Psoas muscle (tissue), 8 donors: ENCODE data around the gene PTPRN. TPM values are rescaled to one million over a fixed set of nuclear protein-coding genes. Genes with fewer than 3 reads are reported as not detected.

ENCODE experiments used
- ATAC-seq, 4 donors: fragments of 200-7000 bp; cut with Tn5 transposase; one replicate each; pipeline ENCODE4 v1.9.1; 2020; ENCODE audit warnings: moderate library complexity in 3 of 4, mild to moderate bottlenecking in 2 of 4
- DNase-seq, 2 donors: peaks; one replicate each; pipeline ENCODE4 v3.0.0-alpha.2; 2020
- H3K27ac ChIP-seq: fragments of 200-600 bp; one replicate; pipeline ENCODE4 v1.8.0; 2022
- H3K27me3 ChIP-seq, 3 donors: fragments of 200-600 bp in 1 of 3; one replicate each; pipeline versions ENCODE4 v1.6.1 to v1.8.0; 2013 to 2022; ENCODE audit warnings: low read length in 2 of 3, mild to moderate bottlenecking in 2 of 3, moderate library complexity in 1 of 3; ENCODE audit not compliant: insufficient read depth in 3 of 3
- H3K36me3 ChIP-seq, 2 donors: fragments of 200-600 bp in 1 of 2; one replicate each; pipeline versions ENCODE4 v1.6.1 to v1.8.0; 2013 to 2022; ENCODE audit warnings: low read depth in 1 of 2, mild to moderate bottlenecking in 1 of 2, moderate library complexity in 1 of 2; ENCODE audit not compliant: insufficient read depth in 1 of 2
- H3K4me1 ChIP-seq: fragments of 200-600 bp; one replicate; pipeline ENCODE4 v1.8.0; 2022
- H3K4me3 ChIP-seq: fragments of 200-600 bp; one replicate; pipeline ENCODE4 v1.8.0; 2022; ENCODE audit warnings: mild to moderate bottlenecking
- H3K9me3 ChIP-seq: fragments of 200-600 bp; one replicate; pipeline ENCODE4 v1.8.0; 2022
- CTCF ChIP-seq: fragments of 200-600 bp; IDR thresholded peaks from one replicate; pipeline ENCODE4 v1.8.0; 2022; ENCODE audit warnings: antibody characterized with exemption
- WGBS, 3 donors: extraction: QIAGEN DNeasy Blood & Tissue Kit; methylation state at CpG; one replicate each; pipeline versions ENCODE4 v1.1.6 to v1.1.7; 2013; 5-methylcytosine and 5-hydroxymethylcytosine counted together
- intact Hi-C, 2 donors: fragments of 100-400 bp; cut with DNase I; formaldehyde crosslinking; loops; one replicate each; pipeline versions ENCODE4 v1.11.0 to v1.14.2; 2022
- polyA plus RNA-seq, 3 donors: library from polyadenylated mRNA; stranded (reverse); fragments of 200-250 nt; gene quantifications; one replicate each; pipeline ENCODE4 v1.2.3, GENCODE V29; 2013
- total RNA-seq, 4 donors: library from RNA; stranded (reverse); fragmentation: NEBNext Ultra II Directional in 2 of 4; extraction: Animal tissue kit (Norgen Biotek cat#: 25700) in 2 of 4; gene quantifications; one replicate each; pipeline versions ENCODE4 v1.2.1 to v1.2.4, GENCODE V29; 2021 to 2023
- donor health status: healthy with polysubstance abuse.
- donor health status: DM: no; HTN: no; CAD: no; lungs with moderate emphysema.
- donor health status: Bipolar disorder and iron deficiency.
- donor health status: healthy.
- donor health status: DM: yes; HTN: yes; CAD: no.
- donor health status: DM: no; HTN: no; CAD: no.
- donor health status: DM: no; HTN: no; CAD: no.
- donor health status: DM: yes; HTN: yes; CAD: no.

PTPRN gene
- total and polyA plus RNA-seq, 7 donors: 0.03 to 1.1 (median 0.17) TPM; not detected in 2

GRCh38 chr2:219280651-219281050 lies 28.6 kb downstream of the PTPRN start:
- TF ChIP-seq CTCF: no peak
- Histone ChIP-seq H3K4me1 (peaks cover 30% of the 10 kb centered on the region), H3K9me3 (no peaks in the 10 kb centered on the region), H3K4me3 (peak overlapping the region; percentile 92), H3K27me3 (no peaks in the 10 kb centered on the region), H3K27ac (peak overlapping the region; percentile 98), H3K36me3 (peaks cover 0 to 56% of the 10 kb centered on the region in 2 donors)
- WGBS, 3 donors: 86 to 95% (median 93%) methylated on average over 4 of the region's 4 CpGs
- DNase-seq: no peak
- ATAC-seq: no peak
- intact Hi-C loops: loop anchor here in 1 of 2 donors (5.0 kb wide), 1 partner anchor 107 kb away; the partner anchor contains the start of gene DNPEP

GRCh38 chr2:219279916-219280516 lies 29.2 kb downstream of the PTPRN start:
- WGBS, 3 donors: 35 to 40% (median 39%) methylated on average over 12 of the region's 12 CpGs
- no peak for DNase-seq
- peaks cover 30% of the 10 kb centered on the region for H3K4me1 ChIP-seq

GRCh38 chr2:219279151-219279915 lies 29.9 kb downstream of the PTPRN start, which contains the start of gene DNAJB2:
TSS of gene DNAJB2 (plus strand) at chr2:219279366. CDS start at chr2:219279834, 468 bp downstream.
- intact Hi-C loops: no loop called here
- ATAC-seq (peak; percentile 91 to 93 (median 92)), DNase-seq (peak; percentile 99 to 100)
- no peaks in the 10 kb centered on the region for H3K27me3 ChIP-seq
- H3K9me3 ChIP-seq: no peaks in the 10 kb centered on the region
- peak within 1 kb of the TSS; percentile 92 for H3K4me3 ChIP-seq
- no peak for TF ChIP-seq CTCF
- H3K4me1 ChIP-seq: peaks cover 30% of the 10 kb centered on the region
- peak within 1 kb of the TSS; percentile 98 for H3K27ac ChIP-seq
- peaks cover 0 to 43% of the 10 kb centered on the region in 2 donors for H3K36me3 ChIP-seq
- 0 to 1% (median 0%) methylated on average over 47 to 65 of the region's 65 CpGs for WGBS, 3 donors

More at GRCh38 chr2:219279916-219280516, 29.2 kb downstream of the PTPRN start:
- ATAC-seq: no peak
- Histone ChIP-seq H3K27ac (peak overlapping the region; percentile 98), H3K36me3 (peaks cover 0 to 50% of the 10 kb centered on the region in 2 donors), H3K9me3 (no peaks in the 10 kb centered on the region), H3K4me3 (peak overlapping the region; percentile 92), H3K27me3 (no peaks in the 10 kb centered on the region)
- TF ChIP-seq CTCF: no peak
- intact Hi-C loops: loop anchor here in 1 of 2 donors (5.0 kb wide), 1 partner anchor 107 kb away; the partner anchor contains the start of gene DNPEP

- ATAC-seq: peak in 1 of 4 donors; percentile 72
Measured at GRCh38 chr2:219278655-219279150, 30.5 kb downstream of the PTPRN start.

More at GRCh38 chr2:219278655-219279150, 30.5 kb downstream of the PTPRN start:
- 11 to 15% (median 14%) methylated on average over 9 of the region's 9 CpGs for WGBS, 3 donors
- H3K9me3 ChIP-seq: no peaks in the 10 kb centered on the region
- intact Hi-C loops: loop anchor here in 1 of 2 donors (1.0 kb wide), 1 partner anchor 16 kb away; no protein-coding TSS in a partner anchor
- no peak for DNase-seq
- H3K4me3 ChIP-seq: peak overlapping the region; percentile 92
- H3K36me3 ChIP-seq: peaks cover 0 to 37% of the 10 kb centered on the region in 2 donors
- no peaks in the 10 kb centered on the region for H3K27me3 ChIP-seq
- peaks cover 30% of the 10 kb centered on the region for H3K4me1 ChIP-seq
- peak overlapping the region; percentile 98 for H3K27ac ChIP-seq
- no peak for TF ChIP-seq CTCF
